ENCODE data around the gene PLA2G2A. TPM values are rescaled to one million over a fixed set of nuclear protein-coding genes. Genes with fewer than 3 reads are reported as not detected.

PLA2G2A gene
- total RNA-seq, 1 experiment from 2014 or later: 1.2 TPM

DNA sequence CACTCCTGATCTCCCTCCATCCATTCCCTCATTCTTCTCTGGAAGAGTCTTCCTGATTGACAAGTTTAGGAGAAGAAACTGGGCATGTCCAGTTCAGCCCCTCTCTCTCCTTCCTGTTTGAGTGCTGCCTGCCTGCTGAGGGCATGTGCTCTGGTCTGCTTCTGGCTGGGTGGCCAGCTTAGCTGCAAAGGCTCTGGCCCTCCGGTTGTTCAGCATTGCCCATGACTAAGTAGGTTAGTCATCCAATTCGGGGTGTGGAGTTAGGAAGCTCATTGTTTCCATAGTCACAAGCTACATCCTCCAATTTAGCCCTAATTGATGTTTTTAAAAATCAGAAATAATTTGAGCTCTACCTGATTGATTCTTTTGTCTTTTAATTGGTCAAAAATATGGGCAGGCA, 30.4 kb downstream of the PLA2G2A start:
- ChIA-PET POLR2A (no interaction called here), CTCF (interaction anchor here (0.5 to 0.7 kb wide), 2 partner anchors 8 to 196 kb away, joined by 3 read pairs; no protein-coding TSS in a partner anchor)
- ATAC-seq (no peak), DNase-seq (ENCODE audit: low spot score) (no peak)
- no peaks in the 10 kb centered on the region; the same call in 1 of the 2 replicates for H3K27me3 Mint-ChIP-seq (ENCODE audit: low read depth)
- H3K4me3 Mint-ChIP-seq: no peak overlapping the region
- TF ChIP-seq NR1H2 (CRISPR knock-in tag; IDR thresholded peaks at IDR 0.05) (no peak), PRRX2 (CRISPR knock-in tag; IDR thresholded peaks at IDR 0.05) (no peak), NFE2L1 (CRISPR knock-in tag; IDR thresholded peaks at IDR 0.05) (no peak), ATF1 (CRISPR knock-in tag; IDR thresholded peaks at IDR 0.05) (no peak), TP53 (CRISPR knock-in tag; IDR thresholded peaks at IDR 0.05) (no peak), TCF7 (CRISPR knock-in tag; IDR thresholded peaks at IDR 0.05; ENCODE audit: low read depth) (no peak), NR3C1 (CRISPR knock-in tag; conservative IDR thresholded peaks at IDR 0.05; ENCODE audit: low read depth) (no peak), EMX1 (CRISPR knock-in tag; IDR thresholded peaks at IDR 0.05) (no peak), CREB1 (CRISPR knock-in tag; IDR thresholded peaks at IDR 0.05) (no peak), ZNF138 (CRISPR knock-in tag; conservative IDR thresholded peaks at IDR 0.05) (no peak), NFATC4 (CRISPR knock-in tag; IDR thresholded peaks at IDR 0.05) (no peak), FOXJ3 (CRISPR knock-in tag; IDR thresholded peaks at IDR 0.05; ENCODE audit: borderline replicate concordance) (no peak)
- TF ChIP-seq, protein P1, sequence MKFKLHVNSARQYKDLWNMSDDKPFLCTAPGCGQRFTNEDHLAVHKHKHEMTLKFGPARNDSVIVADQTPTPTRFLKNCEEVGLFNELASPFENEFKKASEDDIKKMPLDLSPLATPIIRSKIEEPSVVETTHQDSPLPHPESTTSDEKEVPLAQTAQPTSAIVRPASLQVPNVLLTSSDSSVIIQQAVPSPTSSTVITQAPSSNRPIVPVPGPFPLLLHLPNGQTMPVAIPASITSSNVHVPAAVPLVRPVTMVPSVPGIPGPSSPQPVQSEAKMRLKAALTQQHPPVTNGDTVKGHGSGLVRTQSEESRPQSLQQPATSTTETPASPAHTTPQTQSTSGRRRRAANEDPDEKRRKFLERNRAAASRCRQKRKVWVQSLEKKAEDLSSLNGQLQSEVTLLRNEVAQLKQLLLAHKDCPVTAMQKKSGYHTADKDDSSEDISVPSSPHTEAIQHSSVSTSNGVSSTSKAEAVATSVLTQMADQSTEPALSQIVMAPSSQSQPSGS (CRISPR knock-in tag; IDR thresholded peaks at IDR 0.05; ENCODE audit: borderline replicate concordance, low read depth): no peak
- TF ChIP-seq, protein P2, sequence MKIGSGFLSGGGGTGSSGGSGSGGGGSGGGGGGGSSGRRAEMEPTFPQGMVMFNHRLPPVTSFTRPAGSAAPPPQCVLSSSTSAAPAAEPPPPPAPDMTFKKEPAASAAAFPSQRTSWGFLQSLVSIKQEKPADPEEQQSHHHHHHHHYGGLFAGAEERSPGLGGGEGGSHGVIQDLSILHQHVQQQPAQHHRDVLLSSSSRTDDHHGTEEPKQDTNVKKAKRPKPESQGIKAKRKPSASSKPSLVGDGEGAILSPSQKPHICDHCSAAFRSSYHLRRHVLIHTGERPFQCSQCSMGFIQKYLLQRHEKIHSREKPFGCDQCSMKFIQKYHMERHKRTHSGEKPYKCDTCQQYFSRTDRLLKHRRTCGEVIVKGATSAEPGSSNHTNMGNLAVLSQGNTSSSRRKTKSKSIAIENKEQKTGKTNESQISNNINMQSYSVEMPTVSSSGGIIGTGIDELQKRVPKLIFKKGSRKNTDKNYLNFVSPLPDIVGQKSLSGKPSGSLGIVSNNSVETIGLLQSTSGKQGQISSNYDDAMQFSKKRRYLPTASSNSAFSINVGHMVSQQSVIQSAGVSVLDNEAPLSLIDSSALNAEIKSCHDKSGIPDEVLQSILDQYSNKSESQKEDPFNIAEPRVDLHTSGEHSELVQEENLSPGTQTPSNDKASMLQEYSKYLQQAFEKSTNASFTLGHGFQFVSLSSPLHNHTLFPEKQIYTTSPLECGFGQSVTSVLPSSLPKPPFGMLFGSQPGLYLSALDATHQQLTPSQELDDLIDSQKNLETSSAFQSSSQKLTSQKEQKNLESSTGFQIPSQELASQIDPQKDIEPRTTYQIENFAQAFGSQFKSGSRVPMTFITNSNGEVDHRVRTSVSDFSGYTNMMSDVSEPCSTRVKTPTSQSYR (CRISPR knock-in tag; IDR thresholded peaks at IDR 0.05): no peak
- TF ChIP-seq, protein P3, sequence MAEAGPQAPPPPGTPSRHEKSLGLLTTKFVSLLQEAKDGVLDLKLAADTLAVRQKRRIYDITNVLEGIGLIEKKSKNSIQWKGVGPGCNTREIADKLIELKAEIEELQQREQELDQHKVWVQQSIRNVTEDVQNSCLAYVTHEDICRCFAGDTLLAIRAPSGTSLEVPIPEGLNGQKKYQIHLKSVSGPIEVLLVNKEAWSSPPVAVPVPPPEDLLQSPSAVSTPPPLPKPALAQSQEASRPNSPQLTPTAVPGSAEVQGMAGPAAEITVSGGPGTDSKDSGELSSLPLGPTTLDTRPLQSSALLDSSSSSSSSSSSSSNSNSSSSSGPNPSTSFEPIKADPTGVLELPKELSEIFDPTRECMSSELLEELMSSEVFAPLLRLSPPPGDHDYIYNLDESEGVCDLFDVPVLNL (CRISPR knock-in tag; IDR thresholded peaks at IDR 0.05; ENCODE audit: borderline replicate concordance, low read depth): no peak
- TF ChIP-seq, protein P4, sequence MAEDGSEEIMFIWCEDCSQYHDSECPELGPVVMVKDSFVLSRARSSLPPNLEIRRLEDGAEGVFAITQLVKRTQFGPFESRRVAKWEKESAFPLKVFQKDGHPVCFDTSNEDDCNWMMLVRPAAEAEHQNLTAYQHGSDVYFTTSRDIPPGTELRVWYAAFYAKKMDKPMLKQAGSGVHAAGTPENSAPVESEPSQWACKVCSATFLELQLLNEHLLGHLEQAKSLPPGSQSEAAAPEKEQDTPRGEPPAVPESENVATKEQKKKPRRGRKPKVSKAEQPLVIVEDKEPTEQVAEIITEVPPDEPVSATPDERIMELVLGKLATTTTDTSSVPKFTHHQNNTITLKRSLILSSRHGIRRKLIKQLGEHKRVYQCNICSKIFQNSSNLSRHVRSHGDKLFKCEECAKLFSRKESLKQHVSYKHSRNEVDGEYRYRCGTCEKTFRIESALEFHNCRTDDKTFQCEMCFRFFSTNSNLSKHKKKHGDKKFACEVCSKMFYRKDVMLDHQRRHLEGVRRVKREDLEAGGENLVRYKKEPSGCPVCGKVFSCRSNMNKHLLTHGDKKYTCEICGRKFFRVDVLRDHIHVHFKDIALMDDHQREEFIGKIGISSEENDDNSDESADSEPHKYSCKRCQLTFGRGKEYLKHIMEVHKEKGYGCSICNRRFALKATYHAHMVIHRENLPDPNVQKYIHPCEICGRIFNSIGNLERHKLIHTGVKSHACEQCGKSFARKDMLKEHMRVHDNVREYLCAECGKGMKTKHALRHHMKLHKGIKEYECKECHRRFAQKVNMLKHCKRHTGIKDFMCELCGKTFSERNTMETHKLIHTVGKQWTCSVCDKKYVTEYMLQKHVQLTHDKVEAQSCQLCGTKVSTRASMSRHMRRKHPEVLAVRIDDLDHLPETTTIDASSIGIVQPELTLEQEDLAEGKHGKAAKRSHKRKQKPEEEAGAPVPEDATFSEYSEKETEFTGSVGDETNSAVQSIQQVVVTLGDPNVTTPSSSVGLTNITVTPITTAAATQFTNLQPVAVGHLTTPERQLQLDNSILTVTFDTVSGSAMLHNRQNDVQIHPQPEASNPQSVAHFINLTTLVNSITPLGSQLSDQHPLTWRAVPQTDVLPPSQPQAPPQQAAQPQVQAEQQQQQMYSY (CRISPR knock-in tag; IDR thresholded peaks at IDR 0.05): no peak
- no peak overlapping the region for H3K27ac Mint-ChIP-seq
- peaks cover 21% of the 10 kb centered on the region for H3K4me1 Mint-ChIP-seq
- H3K9me3 Mint-ChIP-seq: peaks cover 18% of the 10 kb centered on the region
- peaks cover 12% of the 10 kb centered on the region for H3K36me3 Mint-ChIP-seq

DNA sequence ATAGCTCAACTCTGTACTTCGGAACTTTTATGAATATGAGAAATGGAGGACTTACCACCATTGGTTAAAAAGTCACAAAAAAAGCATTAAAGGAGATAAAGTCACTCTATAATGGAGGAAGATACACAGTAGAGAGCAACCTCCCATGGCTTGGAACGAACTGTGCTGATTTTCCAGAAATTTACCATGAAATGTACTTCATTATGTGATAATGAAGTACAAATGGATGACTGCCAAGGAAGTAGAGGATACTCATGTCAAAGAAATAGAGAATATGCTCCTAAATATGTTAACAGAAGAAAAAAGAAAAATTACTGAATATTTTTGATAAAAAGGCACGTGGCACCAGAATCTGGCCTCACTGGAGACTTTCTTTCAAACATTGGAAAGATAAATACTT, 32.4 kb downstream of the PLA2G2A start:
- no peaks in the 10 kb centered on the region; the same call in 1 of the 2 replicates for H3K36me3 Mint-ChIP-seq
- no peaks in the 10 kb centered on the region for H3K27me3 Mint-ChIP-seq (ENCODE audit: low read depth)
- no peak overlapping the region for H3K27ac Mint-ChIP-seq
- H3K4me1 Mint-ChIP-seq: peaks cover 20% of the 10 kb centered on the region
- ChIA-PET CTCF (no interaction called here), POLR2A (interaction anchor here (0.7 kb wide), 1 partner anchor 28 kb away, joined by 3 read pairs; no protein-coding TSS in a partner anchor)
- no peak overlapping the region for H3K4me3 Mint-ChIP-seq
- peaks cover 10% of the 10 kb centered on the region for H3K9me3 Mint-ChIP-seq
- no peak for DNase-seq (ENCODE audit: low spot score)
- ATAC-seq: no peak
- TF ChIP-seq OVOL2 (CRISPR knock-in tag; IDR thresholded peaks at IDR 0.05; ENCODE audit: borderline replicate concordance) (no peak), GABPB1 (CRISPR knock-in tag; IDR thresholded peaks at IDR 0.05) (no peak), TCF7 (CRISPR knock-in tag; IDR thresholded peaks at IDR 0.05; ENCODE audit: low read depth) (no peak), GRHL2 (CRISPR knock-in tag; IDR thresholded peaks at IDR 0.05; ENCODE audit: insufficient replicate concordance, severe bottlenecking) (no peak), ETV6 (CRISPR knock-in tag; IDR thresholded peaks at IDR 0.05) (no peak), ZNF396 (CRISPR knock-in tag; IDR thresholded peaks at IDR 0.05; ENCODE audit: borderline replicate concordance) (no peak)
- TF ChIP-seq, protein P5, sequence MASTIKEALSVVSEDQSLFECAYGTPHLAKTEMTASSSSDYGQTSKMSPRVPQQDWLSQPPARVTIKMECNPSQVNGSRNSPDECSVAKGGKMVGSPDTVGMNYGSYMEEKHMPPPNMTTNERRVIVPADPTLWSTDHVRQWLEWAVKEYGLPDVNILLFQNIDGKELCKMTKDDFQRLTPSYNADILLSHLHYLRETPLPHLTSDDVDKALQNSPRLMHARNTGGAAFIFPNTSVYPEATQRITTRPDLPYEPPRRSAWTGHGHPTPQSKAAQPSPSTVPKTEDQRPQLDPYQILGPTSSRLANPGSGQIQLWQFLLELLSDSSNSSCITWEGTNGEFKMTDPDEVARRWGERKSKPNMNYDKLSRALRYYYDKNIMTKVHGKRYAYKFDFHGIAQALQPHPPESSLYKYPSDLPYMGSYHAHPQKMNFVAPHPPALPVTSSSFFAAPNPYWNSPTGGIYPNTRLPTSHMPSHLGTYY (CRISPR knock-in tag; IDR thresholded peaks at IDR 0.05): no peak
- TF ChIP-seq, protein P6, sequence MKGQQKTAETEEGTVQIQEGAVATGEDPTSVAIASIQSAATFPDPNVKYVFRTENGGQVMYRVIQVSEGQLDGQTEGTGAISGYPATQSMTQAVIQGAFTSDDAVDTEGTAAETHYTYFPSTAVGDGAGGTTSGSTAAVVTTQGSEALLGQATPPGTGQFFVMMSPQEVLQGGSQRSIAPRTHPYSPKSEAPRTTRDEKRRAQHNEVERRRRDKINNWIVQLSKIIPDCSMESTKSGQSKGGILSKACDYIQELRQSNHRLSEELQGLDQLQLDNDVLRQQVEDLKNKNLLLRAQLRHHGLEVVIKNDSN (CRISPR knock-in tag; IDR thresholded peaks at IDR 0.05): no peak
- TF ChIP-seq, protein P7, sequence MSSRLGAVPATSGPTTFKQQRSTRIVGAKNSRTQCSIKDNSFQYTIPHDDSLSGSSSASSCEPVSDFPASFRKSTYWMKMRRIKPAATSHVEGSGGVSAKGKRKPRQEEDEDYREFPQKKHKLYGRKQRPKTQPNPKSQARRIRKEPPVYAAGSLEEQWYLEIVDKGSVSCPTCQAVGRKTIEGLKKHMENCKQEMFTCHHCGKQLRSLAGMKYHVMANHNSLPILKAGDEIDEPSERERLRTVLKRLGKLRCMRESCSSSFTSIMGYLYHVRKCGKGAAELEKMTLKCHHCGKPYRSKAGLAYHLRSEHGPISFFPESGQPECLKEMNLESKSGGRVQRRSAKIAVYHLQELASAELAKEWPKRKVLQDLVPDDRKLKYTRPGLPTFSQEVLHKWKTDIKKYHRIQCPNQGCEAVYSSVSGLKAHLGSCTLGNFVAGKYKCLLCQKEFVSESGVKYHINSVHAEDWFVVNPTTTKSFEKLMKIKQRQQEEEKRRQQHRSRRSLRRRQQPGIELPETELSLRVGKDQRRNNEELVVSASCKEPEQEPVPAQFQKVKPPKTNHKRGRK (CRISPR knock-in tag; IDR thresholded peaks at IDR 0.05; ENCODE audit: borderline replicate concordance): no peak

Data from WTC11 (cell line).